ENCODE measurements around the gene ARID3C. TPM values are rescaled to one million over a fixed set of nuclear protein-coding genes. Genes with fewer than 3 reads are reported as not detected.

ARID3C gene, protein sequence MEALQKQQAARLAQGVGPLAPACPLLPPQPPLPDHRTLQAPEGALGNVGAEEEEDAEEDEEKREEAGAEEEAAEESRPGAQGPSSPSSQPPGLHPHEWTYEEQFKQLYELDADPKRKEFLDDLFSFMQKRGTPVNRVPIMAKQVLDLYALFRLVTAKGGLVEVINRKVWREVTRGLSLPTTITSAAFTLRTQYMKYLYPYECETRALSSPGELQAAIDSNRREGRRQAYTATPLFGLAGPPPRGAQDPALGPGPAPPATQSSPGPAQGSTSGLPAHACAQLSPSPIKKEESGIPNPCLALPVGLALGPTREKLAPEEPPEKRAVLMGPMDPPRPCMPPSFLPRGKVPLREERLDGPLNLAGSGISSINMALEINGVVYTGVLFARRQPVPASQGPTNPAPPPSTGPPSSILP
- total RNA-seq (2021) (not detected in 2 replicates), Bru-seq, nascent RNA (percentile 9 among the genes with signal in this experiment), BruChase-seq, experiment 1, labeled RNA remaining after a 2-hour chase (percentile 17 among the genes with signal in this experiment), BruChase-seq, experiment 2, labeled RNA remaining after a 6-hour chase (percentile 9 among the genes with signal in this experiment)
- long read RNA-seq: 0 reads

DNA sequence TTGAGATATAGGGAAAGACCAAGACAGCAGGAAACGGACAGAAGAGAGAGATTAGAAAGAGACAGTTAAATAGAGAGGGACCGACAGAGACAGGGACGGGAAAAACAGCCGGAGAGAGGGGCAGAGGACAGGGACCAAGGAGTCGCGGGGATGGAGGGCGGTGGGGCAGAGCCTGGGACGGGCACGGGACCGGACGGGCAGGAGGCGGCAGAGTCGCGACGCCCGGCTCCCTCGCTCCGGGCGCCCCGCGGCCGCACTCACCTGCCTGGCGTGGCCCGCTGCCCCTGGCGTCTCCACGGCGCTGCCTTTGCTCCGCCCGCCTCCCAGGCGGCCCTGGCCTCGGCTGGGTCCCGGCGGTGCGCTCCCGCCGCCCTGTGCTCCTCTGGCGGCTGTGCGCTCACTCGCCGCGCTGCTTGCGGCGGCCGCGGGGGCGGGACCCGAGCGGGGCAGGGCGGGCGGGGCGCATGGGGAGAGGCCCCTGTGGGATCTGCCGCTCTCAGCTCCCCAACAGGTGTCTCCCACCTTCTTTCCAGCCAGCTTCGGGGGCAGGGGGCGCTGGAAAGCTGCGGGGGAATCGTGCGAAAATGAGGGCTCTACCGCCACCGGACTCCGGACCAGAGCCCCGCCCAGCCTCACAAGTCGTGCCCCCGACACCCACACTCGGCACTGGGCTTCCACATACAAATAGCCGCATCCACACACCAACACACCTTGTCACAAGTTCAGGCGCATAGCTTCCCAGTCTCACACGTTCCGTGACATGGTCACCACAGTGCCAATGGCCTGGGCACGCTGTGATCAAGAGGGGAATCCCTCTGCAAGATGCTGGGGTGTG, at the start of gene ARID3C:
ARID3C (minus strand) TSS at position 411 of the 835 bp plus-strand sequence. CDS start 1,052 bp downstream, outside the sequence.
- H4K20me1 ChIP-seq (ENCODE audit: insufficient read depth): no peaks in the 10 kb centered on the region
- POLR2A ChIA-PET (ENCODE audit: unreplicated experiment): no interaction called here
- peak in 1 of 2 experiments; percentile 29 for DNase-seq
- TF ChIP-seq, protein P1, sequence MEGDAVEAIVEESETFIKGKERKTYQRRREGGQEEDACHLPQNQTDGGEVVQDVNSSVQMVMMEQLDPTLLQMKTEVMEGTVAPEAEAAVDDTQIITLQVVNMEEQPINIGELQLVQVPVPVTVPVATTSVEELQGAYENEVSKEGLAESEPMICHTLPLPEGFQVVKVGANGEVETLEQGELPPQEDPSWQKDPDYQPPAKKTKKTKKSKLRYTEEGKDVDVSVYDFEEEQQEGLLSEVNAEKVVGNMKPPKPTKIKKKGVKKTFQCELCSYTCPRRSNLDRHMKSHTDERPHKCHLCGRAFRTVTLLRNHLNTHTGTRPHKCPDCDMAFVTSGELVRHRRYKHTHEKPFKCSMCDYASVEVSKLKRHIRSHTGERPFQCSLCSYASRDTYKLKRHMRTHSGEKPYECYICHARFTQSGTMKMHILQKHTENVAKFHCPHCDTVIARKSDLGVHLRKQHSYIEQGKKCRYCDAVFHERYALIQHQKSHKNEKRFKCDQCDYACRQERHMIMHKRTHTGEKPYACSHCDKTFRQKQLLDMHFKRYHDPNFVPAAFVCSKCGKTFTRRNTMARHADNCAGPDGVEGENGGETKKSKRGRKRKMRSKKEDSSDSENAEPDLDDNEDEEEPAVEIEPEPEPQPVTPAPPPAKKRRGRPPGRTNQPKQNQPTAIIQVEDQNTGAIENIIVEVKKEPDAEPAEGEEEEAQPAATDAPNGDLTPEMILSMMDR (conservative IDR thresholded peaks at IDR 0.05): no peak
- TF ChIP-seq EZH2 (IDR thresholded peaks at IDR 0.05; ENCODE audit: low read depth): no peak
- no peak within 1 kb of the TSS for H3K27ac ChIP-seq
- H2AFZ ChIP-seq: no peak within 1 kb of the TSS
- no peaks in the 10 kb centered on the region; the same call in 1 of the 2 replicates for H3F3A ChIP-seq (ENCODE audit: insufficient read depth, low read depth)
- BruUV-seq (replicated peaks): no TSS peak
- CTCF ChIA-PET: interaction anchor here (0.6 kb wide), 1 partner anchor 225 kb away, joined by 3 read pairs; no protein-coding TSS in a partner anchor
- no peaks in the 10 kb centered on the region for H3K9me2 ChIP-seq (ENCODE audit: insufficient read depth)
- H3K36me3 ChIP-seq (ENCODE audit: low read depth): no peaks in the 10 kb centered on the region
- H3K4me2 ChIP-seq: no peak within 1 kb of the TSS
- H3K4me3 ChIP-seq: no peak within 1 kb of the TSS
- no peaks in the 10 kb centered on the region for H3K79me2 ChIP-seq (ENCODE audit: low read depth)
- intact Hi-C loops (cut with micrococcal nuclease; ENCODE audit: unreplicated experiment): no loop called here
- no peaks in the 10 kb centered on the region for H3K4me1 ChIP-seq (replicated peaks; ENCODE audit: insufficient read depth)
- peaks cover 50% of the 10 kb centered on the region for H3K27me3 ChIP-seq (ENCODE audit: insufficient read depth, low read depth)
- H3K9me3 ChIP-seq (ENCODE audit: insufficient read depth, low read depth): no peaks in the 10 kb centered on the region

DNA sequence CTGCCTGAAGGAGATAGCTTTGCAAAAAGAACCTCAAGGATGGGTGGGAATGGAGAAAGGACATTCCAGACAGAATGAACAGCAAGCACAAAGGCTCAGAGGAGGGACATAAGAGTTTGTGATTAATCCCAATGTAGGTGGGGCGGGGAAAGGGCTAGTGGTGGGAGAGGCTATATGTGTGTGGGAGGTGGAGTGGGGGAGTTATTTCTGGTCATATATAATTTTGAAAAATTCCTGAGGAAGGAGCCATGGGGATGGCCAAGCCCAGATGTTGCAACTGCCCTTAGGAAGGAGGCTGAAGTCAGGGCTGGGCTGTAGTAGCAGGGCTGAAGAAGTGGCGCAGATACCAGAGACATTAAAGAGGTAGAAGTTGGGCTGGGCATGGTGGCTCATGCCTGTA, 47.0 kb upstream of the ARID3C start:
- ChIA-PET POLR2A (ENCODE audit: unreplicated experiment) (no interaction called here), CTCF (no interaction called here)
- Histone ChIP-seq H3K4me3 (no peak overlapping the region), H3K4me2 (no peak overlapping the region), H3K36me3 (ENCODE audit: low read depth) (no peaks in the 10 kb centered on the region), H3K27me3 (ENCODE audit: insufficient read depth, low read depth) (no peaks in the 10 kb centered on the region), H3K79me2 (ENCODE audit: low read depth) (no peaks in the 10 kb centered on the region), H3K27ac (no peak overlapping the region), H3K9me2 (ENCODE audit: insufficient read depth) (no peaks in the 10 kb centered on the region), H3F3A (ENCODE audit: insufficient read depth, low read depth) (no peaks in the 10 kb centered on the region), H3K9me3 (ENCODE audit: insufficient read depth, low read depth) (no peaks in the 10 kb centered on the region), H4K20me1 (ENCODE audit: insufficient read depth) (no peaks in the 10 kb centered on the region), H3K4me1 (replicated peaks; ENCODE audit: insufficient read depth) (no peaks in the 10 kb centered on the region), H2AFZ (no peak overlapping the region)
- no TSS peak for BruUV-seq (replicated peaks)
- TF ChIP-seq EZH2 (IDR thresholded peaks at IDR 0.05; ENCODE audit: low read depth): no peak
- TF ChIP-seq, protein P1 (conservative IDR thresholded peaks at IDR 0.05): no peak
- intact Hi-C loops (cut with micrococcal nuclease; ENCODE audit: unreplicated experiment): no loop called here
- no peak for DNase-seq

DNA sequence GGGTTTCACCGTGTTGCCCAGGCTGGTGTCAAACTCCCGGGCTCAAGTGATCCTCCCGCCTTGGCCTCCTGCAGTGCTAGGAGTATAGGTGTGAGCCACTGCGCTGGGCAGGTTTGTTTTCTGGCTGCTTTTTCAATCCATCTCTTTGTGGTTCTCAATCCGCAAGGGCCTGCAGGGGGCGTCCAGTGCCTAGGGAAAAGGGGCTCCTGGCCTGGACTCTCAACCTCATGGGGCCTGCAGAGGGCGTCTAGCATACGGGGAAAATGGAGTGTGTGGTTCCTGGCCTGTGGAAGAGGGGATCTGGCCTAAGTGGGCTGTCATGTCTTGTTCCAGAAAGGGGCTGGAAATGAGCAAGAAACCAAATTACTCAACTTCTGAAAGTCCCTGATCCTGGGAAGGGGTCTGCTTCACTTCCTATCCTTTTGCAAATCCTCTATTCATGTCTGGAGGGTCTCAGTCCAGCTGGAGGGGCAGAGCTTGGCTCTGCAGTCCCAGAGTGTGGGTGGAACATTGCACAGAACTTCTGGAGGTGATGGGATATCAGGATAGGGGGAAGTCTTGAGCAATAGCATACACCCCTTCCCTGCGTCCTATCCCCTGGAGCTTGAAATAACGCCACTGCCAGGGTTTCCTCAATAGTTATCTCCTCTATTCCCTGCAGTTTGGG, 46.3 kb upstream of the ARID3C start:
- ChIA-PET POLR2A (ENCODE audit: unreplicated experiment) (no interaction called here), CTCF (no interaction called here)
- no peaks in the 10 kb centered on the region for H3K36me3 ChIP-seq (ENCODE audit: low read depth)
- intact Hi-C loops (cut with micrococcal nuclease; ENCODE audit: unreplicated experiment): no loop called here
- DNase-seq: peak in 1 of 2 experiments; percentile 16
- TF ChIP-seq, protein P1 (conservative IDR thresholded peaks at IDR 0.05): peak; percentile 64
- no peak for TF ChIP-seq EZH2 (IDR thresholded peaks at IDR 0.05; ENCODE audit: low read depth)
- H3K9me2 ChIP-seq (ENCODE audit: insufficient read depth): no peaks in the 10 kb centered on the region
- BruUV-seq (replicated peaks): no TSS peak
- no peaks in the 10 kb centered on the region for H3F3A ChIP-seq (ENCODE audit: insufficient read depth, low read depth)
- H3K79me2 ChIP-seq (ENCODE audit: low read depth): no peaks in the 10 kb centered on the region
- H3K27ac ChIP-seq: no peak overlapping the region
- H2AFZ ChIP-seq: no peak overlapping the region
- H3K27me3 ChIP-seq (ENCODE audit: insufficient read depth, low read depth): no peaks in the 10 kb centered on the region
- H3K4me1 ChIP-seq (replicated peaks; ENCODE audit: insufficient read depth): no peaks in the 10 kb centered on the region
- H3K4me3 ChIP-seq: no peak overlapping the region
- no peak overlapping the region for H3K4me2 ChIP-seq
- H3K9me3 ChIP-seq (ENCODE audit: insufficient read depth, low read depth): no peaks in the 10 kb centered on the region
- H4K20me1 ChIP-seq (ENCODE audit: insufficient read depth): no peaks in the 10 kb centered on the region
